ENCODE results near the gene NEGR1. TPM values are rescaled to one million over a fixed set of nuclear protein-coding genes. Genes with fewer than 3 reads are reported as not detected.

Gene NEGR1
- total RNA-seq, 1 donor from 2014 or later: 16.9 TPM

DNA sequence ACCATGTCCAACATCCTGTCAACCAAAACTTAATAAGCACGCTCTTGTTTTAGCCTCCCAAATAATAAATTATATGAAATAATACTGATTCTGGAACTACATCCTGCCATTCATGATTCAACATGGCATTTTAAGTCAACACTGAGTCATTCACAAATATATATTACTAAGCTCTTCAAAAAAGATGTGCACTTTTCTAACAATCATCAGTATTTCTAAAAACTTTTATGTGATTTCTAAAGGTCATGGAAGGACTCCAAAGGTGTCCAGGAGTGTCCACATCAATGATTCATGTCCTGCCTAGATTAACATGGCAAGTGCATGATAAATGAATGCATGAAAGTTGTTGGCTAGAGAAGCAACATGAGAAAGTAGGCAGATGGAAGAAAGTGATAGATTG lies 51.6 kb downstream of the NEGR1 start:
- no peak for DNase-seq

DNA sequence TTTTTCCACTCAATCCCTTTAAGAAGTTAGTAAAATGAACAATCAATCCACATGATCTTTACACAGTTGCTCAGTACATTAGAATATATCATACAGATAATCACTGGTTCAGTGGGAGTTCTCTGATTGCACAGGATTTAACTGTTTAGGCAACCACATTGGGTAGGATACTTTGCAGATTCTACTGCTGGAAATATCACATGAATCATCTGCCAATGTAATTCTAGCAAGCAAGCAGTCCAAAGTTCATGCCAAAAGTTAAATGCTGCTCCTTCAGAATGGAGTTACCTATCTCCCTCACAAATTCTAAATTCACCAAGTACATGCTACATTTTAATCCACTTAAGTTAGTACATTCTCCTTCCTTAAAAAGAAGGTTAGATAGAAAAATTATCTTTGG lies 52.4 kb downstream of the NEGR1 start:
- DNase-seq: no peak

DNA sequence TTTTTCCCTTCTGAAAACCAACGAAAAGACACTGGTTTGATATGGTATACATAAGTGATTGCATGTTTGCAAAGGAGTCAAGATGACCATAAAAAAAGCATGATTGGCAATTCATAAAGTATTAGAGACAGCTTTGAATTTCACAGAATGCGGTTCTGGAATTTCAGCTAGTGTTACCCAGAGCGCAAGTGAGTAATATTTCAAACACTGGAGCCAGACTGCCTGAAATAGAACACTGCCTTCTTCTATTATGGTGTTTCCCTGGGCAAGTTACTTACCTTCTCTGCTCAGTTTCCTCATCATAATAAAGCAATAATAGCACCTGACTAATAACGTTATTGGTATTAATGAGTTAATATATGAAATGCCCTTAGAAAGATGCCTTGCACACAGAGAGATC lies 54.7 kb downstream of the NEGR1 start:
- DNase-seq: no peak

DNA sequence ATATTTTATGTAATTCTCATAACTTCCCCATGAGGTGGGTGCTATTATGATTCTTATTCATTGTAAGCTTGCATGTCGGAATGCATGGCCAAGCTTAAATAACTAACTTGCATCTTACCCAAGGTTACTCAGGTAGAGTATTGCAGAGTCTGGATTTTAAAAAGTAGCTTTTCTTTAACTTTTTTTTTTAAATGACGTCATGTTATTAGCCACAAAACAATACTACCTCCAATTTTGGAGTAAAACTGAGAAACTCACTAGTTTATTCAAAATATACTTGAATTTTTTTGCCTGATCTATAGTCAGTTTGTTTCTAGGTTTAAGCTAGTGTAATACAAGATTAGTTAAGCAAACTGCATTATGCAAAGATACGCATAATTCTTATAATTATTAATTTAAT lies 57.8 kb downstream of the NEGR1 start:
- no peak for DNase-seq

DNA sequence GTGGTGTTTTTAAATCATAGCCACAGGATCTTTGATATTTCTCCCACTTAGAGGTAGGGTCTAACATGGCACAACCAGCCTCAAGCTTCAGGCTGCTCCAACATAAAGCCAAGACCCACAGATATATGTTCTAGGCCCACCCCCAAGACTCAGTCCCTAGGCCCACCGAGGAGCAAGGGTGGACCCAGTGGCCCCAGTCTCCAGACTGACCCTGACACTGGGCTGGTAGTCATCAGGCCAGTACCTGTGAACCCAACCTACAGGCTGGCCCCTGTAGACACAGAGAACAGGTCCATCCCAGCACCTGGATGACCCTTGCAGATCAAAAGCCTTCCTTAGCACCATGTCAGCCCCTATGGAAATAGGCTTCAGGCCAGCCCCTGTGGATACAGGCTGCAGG lies 60.5 kb downstream of the NEGR1 start:
- no peak for DNase-seq

DNA sequence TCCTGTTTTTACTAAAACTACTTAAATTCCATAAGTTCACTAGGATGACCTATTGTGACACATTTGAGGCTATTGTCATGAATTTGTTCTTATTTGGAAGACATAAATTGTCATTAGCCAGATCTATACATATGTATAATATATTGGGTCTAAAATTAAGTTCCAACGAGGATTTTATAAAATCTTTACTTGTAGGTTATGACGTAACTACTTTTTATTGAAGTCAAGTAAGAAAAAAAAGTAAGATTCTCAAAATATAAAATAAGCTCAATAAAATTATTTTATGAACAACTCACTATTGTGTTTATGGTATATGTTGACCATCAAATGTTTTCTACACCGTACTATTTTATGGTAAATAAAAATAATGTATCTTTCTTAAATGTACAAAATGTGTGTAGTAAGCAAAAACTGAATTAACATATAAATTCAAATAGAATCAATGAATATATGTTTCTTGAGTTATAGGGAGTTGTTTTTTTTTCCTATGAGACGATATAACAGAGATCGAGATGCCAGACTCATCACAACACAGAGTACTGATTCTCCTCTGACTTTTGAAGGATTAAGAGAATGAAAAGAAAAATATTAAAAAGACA lies 64.1 kb downstream of the NEGR1 start:
- DNase-seq: no peak

DNA sequence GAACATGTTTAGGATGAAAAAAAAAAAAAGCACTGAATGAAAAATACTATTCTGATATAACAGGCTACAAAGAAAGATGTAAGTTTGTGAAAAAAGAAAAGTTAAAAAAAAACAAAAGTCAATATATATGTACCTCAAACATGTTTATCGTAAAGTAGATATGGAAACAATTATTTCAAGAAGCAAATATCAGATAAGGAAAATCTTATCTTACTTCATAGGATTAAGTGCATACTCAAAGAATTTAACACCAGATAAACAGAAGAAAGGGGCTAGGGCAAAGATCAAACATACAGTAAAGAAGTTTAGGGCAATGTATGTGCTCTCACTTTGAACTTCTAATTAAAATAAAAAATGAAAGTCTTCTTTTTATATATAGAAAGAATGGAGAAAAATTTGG lies 75.3 kb downstream of the NEGR1 start:
- no peak for DNase-seq

DNA sequence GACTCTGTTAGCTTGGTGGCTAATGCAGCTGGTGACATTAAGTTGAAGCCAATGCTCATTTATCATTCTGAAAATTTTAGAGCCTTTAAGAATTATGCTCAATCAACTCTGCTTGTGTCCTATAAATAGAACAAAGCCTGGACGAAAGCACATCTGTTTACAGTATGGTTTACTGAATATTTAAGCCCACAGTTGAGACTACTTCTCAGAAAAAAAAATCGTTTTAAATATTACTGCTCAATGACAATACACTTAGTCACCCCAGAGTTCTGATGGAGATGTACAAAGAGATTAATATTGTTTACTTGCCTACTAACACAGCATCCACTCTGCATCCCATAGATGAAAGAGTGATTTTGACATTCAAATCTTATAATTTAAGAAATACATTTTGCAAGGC lies 79.6 kb downstream of the NEGR1 start:
- DNase-seq: no peak

DNA sequence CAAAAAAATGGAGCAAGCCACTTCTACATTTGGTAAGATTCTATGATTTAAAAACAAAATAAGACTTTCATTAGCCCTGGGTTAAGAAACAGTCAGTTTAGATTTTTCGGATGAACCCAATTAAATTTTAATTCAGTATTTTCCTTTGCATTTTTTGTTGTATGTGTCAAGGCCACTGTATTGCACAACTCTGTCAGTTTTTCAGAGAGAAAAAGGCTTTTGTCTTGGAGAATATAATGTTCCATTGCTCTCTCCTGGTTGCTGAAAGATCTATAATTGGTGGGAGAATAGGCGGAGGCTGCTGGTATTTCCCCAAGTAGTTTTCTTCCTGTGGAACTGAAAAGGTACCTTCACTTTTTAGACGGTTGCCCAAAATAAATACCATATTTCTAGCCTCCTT lies 84.6 kb downstream of the NEGR1 start:
- no peak for DNase-seq

DNA sequence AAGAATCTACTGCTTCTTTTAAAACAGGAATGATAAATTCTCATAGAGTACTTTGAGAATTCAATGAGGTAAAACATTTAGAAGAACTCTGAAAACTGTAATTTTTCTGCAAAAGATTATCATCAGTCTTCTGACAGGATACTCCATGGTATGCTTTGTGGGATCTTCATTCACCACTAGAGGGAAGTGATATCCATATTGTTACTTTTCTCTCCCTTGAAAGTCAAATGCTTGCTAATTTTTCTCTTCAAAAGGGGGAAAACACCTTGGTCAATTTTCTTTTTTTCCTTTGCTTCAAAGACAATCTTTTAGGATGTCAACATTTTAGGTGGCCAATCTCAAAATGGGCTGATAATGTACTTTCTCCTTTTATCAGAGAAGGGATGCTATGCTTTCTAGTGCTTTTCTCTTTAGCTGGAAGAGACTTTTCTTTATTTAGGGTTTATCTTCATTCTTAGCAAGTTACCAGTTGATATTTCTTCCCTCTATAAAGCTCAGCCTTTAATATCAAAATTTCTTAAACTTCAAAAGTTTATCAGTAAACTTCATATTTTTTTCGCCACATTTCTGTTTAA lies 95.5 kb downstream of the NEGR1 start:
- no peak for DNase-seq

DNA sequence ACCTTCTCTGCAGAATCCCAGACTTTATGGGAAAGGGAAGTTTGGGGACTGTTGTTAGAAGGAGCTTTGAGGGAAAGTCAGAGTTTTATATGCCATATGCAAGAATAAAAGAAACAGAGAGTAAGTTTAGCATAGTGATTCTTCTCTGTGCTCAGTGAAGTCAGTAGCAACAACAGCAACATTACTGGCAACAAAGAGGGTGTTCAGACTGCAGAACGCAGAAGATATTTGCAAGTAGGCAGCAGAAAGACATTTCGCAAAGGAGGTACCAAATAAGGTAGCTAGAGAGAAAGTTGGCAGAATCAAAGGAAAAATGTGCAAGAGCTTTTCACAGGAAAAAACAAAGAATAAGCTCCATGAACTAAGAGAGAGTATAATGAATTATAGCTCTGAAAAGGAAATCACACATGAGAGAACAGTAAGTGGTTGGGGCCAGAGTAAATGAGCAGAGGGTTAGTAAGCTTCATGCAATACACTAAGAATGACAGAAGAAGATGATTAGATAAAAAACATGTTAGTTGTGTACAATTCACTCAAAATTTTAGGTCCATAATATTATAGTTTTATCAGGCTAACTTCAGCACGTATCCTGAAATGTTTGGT lies 98.1 kb downstream of the NEGR1 start:
- peak; percentile 10 for DNase-seq

DNA sequence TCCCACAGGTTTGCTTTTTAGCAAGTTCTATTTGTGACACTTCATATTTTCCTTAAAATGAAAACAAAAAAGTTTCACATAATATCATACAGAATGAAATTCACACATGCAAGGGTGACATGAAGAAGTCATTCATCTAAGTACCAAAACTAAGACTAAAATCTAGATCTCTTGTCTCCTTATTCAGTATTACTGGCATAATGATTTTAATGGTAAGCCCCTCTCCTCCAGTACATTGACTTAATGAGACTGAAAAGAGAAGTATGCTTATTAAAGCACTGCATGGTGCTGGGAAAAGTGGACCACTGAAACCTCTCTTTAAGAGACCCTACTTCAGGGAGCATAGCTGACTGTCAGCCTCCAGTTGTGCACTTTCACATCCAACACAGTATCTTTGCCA lies 99.5 kb downstream of the NEGR1 start:
- DNase-seq: no peak

DNA sequence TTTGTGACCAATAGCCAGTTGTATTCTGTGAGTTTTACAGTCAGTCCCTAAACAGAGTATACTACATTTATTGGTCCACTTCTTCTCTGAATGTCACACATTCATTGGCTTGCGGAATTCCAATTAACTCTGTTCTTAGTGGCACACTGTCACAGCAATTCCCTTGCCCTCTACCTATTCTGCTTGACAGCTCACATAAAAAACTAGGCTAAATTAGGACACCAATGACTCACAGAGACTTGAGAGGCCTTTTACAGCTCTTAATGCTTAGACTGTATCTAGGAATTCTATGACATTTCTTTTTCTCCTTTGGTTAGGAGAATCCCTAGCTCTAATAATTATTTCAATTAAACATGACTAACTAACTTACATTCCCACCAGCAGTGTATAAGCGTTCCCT lies 104.1 kb downstream of the NEGR1 start:
- no peak for DNase-seq

DNA sequence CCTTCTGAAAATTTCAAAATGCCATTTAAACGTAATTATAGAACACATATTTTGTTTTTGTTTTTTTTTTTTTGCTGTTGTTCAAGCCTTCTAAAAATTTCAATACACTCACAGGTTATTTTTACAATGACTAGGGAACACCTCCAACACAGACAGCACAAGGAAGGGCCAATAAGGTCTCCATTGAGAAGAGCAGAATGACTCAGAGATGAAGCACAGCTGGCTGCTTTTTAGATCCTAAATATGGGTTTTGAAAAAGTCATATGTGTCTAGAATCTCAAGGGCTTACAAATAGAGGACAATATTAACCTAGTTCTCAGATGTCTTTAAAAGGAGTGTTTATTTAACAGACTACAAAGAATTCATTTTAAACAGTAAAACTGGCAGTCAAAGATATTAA lies 104.6 kb downstream of the NEGR1 start:
- DNase-seq: no peak

DNA sequence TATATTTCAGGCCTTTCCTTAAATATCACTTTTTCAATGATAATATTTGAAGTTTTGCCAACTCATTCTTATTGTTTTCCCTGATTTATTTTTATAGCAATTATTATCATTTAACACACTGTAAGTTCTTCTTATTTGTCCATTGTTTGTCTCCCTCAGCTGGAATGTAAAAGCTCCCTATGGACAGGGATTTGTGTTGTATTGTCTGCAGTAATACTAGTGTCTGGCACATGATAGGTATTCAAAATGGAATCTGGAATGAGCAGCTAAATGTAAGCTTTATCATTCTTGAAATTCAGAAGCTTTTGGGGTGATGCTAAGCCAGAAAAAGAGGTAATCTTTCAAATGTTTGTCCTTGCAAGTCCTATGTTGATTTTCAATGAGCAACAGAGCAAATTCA lies 112.1 kb downstream of the NEGR1 start:
- DNase-seq: no peak

DNA sequence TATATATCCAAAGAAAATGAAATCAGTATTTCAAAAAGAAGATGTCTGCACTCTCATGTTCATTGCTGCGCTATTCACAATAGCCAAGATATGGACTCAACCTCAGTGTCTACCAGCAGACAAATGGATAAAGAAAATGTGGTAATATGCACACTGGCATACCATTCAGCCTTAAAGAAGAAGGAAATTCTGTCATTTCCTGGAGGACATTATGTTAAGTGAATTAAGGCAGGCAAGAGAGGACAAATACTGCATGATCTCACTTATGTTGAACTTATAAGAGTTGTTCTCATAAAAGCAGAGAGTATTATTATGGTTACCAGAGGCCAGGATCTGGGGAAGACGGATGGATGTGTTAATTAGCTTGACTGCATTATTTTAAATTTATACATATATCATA lies 115.9 kb downstream of the NEGR1 start:
- DNase-seq: no peak

DNA sequence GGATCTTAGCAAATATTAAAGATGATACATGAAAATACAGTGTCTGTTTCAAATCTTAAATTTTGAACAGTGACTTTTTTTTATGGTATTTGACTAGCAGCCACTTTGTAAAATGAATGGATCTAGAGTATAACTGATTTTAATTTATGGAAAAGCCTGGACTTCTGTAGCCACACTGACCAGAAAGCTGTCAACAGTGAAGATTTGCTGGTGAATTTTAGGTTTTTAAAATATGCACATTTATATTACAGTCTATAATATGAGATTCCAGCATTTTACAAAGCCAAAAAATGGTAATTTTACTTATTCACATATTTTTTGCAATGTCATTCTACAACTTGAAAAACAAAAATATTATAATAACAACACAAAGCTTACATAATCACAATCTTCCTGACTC lies 131.8 kb downstream of the NEGR1 start:
- no peak for DNase-seq

DNA sequence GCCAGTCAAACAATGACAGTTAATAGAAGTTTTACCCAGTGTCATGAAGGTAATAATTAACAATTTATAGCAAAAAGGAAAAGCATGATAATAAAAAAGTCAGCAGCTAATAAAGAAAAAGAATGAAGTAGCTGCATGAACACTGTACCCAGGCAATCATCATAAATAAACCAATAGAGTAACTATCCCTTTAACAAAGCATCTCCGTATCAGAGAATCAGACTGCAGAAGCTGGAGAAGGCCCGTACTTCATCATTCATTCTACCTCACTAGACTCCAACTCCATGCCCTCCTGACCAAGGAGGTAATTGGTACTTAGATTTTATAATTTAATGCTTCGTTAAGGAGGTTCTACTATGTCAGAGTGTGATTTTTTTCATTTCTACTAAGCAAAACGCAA lies 140.5 kb downstream of the NEGR1 start:
- DNase-seq: no peak

DNA sequence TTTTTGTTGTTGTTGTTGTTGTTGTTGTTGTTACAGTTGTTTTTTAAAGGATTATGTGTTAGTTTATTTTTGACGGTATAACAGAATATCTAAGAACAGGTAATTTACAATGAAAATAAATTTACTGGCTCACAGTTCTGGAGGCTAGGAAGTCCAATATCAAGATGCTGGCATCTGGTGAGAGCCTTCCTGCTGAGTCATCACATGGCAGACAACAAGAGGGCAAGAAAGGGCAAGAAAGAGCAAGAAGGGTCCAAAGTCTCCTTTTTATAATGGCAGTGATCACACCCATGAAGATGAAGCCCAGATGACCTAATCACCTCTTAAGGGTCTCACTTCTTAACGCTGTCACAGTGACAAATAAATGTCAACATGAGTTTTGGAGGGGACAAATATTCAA lies 142.1 kb downstream of the NEGR1 start:
- no peak for DNase-seq

DNA sequence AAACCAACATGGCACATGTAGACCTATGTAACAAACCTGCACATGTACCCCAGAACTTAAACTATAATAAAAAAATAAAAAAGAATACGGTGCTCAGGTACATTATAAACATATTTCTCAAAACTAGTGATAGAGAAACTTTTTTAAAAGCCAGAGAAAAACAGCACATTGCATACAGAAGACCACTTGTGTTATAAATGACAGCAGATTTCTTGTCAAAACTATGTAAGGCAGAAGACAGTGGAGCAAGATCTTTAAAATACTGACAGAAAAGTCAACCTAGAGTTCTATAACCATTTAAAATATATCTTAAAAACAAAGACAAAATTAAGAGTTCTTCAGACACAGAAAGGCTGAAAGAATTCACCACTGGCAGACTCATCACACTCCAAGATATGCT lies 144.7 kb downstream of the NEGR1 start:
- no peak for DNase-seq

DNA sequence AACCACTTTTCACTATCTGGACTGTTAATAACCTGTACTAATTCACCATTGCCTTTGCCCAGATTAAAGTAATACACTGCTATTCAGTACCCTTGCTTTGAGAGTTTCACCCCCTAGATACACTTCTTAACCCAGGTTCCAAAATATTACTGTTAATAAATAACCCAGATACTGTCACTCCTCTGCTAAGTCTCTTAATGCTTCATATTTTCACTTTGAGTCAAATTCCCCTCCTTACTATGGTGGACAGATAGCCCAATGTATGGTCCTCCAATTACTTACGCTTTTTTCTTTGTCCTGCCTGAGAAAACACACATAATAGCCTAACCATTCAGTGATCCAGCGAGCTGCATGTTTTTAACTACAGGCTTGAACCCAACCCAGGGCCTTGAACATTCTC lies 152.5 kb downstream of the NEGR1 start:
- DNase-seq: no peak

DNA sequence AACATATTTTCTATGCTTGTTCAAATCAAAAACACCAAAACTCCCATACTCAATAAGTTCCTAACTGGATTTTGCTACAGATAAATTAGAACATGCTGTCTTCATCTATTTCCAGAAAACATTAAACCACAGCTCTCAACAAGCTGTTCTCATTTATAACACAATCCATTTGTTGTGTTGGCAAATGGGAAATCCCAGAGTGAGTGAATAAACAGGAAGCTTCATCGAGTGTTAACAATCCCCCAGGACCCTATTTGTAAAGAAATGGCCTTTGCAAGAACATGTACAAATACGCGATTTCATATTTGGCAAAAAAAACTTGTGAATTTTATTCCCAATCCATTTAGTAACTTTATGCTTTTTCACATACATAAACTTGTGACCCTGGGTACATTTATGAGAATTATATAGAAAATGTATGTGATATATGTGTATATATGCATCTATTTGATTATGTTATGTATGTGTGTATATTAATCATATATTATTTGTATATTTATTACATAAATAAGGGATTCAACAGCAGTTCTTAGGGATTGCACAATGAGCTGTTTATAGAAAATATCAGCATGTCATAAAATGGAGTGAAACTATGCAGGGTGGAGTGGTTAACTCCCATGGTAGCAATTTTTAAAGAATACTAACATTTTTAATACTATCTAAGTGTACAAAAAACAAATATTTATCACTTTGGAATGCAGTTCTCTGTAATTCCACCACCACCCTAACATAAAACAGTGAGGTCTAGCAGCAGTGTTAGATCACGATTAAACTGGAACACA lies 160.0 kb downstream of the NEGR1 start:
- peak; percentile 51 for DNase-seq

DNA sequence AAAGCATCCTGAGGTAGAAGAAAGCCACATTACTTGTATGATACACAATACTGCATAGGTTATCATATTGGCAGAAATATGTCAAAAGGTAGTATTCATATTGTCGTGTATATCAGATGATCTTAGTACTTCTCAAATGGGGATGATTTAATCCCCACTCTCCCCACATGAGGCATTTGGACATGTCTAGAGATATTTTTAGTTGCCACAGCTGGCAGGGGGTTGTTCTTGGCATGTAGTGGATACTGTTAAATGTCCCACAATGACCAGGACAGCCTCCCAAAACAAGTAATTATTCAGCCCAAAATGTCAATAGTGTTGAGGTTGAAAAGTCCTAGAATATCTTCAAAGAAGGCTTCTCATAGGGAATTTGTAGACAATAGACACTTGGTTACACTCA lies 162.8 kb downstream of the NEGR1 start:
- DNase-seq: no peak

DNA sequence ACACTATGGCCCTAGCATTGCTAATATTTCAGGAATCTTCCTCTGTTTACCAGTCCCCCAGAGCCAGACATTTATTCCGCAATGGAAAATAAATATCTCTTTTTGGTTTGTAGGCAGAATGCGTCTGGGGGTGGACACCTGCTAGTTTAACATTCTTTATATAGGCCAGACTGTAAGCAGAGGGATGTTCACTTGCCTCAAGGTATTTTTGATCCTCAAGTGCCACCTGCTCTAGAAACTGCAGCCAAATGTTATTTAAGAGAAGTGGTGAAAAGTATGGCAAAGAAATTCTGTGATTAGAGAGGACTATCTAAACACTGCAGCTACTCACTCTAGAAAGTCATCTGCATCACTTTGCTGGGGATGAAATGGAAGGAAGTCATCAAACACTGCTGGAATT lies 164.7 kb downstream of the NEGR1 start:
- peak; percentile 13 for DNase-seq

Data from tongue (tissue), 2 donors.